ENCODE measurements around the gene TMEM270.

GRCh38 chr7:73856941-73857340, 4.0 kb upstream of the TMEM270 start:
- TF ChIP-seq MYC (IDR thresholded peaks at IDR 0.05; ENCODE audit: low read depth, low read length) (no peak), CTCF (IDR thresholded peaks at IDR 0.05; ENCODE audit: low read depth, low read length) (no peak)
